22Rv1 (cell line): Measurements from ENCODE around the gene RPLP2.

ENCODE experiments used
- H3K27ac ChIP-seq: fragments of 450-650 bp; 2 replicates; pipeline ENCODE4 v1.5.1; 2017
- ZFX ChIP-seq: fragments of 450-650 bp; IDR thresholded peaks from 2 replicates; pipeline ENCODE4 v1.6.1; 2017; ENCODE audit warnings: antibody characterized with exemption, borderline replicate concordance
- TF ChIP-seq, protein P1 (sequence below): fragments of 450-650 bp; IDR thresholded peaks from 2 replicates; pipeline ENCODE4 v1.5.1; 2017; ENCODE audit warnings: mild to moderate bottlenecking

RPLP2 gene

DNA sequence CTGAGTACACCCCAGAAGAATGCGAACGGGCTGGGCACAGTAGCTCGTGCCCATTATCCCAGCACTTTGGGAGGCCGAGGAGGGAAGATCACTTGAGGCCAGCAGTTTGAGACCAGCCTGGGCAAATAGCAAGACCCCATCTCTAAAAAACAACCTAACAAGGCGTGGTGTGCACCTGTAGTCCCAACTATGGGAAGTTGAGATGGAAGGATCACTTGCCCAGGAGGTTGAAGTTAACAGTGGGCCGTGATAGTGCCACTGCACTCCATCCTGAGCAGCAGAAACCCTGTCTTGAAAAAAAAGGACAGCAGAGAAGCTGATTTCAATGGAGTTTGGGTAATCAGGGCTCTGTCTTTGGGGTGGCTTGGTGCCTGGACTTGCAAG is 3.3 kb downstream of the RPLP2 start:
- H3K27ac ChIP-seq: peak overlapping the region; percentile 93
- TF ChIP-seq ZFX: no peak
- TF ChIP-seq, protein P1, sequence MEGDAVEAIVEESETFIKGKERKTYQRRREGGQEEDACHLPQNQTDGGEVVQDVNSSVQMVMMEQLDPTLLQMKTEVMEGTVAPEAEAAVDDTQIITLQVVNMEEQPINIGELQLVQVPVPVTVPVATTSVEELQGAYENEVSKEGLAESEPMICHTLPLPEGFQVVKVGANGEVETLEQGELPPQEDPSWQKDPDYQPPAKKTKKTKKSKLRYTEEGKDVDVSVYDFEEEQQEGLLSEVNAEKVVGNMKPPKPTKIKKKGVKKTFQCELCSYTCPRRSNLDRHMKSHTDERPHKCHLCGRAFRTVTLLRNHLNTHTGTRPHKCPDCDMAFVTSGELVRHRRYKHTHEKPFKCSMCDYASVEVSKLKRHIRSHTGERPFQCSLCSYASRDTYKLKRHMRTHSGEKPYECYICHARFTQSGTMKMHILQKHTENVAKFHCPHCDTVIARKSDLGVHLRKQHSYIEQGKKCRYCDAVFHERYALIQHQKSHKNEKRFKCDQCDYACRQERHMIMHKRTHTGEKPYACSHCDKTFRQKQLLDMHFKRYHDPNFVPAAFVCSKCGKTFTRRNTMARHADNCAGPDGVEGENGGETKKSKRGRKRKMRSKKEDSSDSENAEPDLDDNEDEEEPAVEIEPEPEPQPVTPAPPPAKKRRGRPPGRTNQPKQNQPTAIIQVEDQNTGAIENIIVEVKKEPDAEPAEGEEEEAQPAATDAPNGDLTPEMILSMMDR: no peak

DNA sequence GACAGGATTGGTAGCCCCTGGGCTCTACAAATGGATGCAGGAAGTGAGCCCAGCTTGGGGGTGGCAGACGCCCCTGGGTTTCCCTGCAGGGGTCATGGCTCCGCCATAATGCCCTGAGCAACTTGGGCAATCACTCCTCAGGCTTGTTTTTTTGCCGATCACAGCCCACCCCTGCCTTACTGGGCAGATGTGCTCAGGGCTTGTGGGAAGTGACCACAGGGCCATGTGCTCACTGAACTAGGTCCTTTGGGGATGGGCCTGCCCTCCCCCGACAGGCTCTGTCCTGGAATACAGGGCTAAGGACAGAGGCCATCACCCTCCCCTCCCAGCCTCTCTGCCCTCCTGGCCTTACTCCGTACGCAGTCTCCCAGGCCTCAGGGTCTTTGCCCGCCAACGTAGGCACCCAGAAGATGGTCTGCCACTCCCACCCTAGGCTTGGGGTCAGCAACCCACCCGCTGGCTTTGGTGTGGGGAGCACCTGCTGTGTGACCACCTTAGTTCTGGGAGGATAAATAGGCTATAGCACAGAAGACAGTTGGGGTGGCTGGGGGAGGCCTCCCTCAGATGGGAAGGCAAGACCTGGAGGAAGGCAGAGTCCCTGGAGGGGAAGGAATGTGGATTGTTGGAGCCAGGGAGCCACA is 3.8 kb downstream of the RPLP2 start:
- peak overlapping the region; percentile 93 for H3K27ac ChIP-seq
- TF ChIP-seq ZFX: no peak
- TF ChIP-seq, protein P1: no peak

DNA sequence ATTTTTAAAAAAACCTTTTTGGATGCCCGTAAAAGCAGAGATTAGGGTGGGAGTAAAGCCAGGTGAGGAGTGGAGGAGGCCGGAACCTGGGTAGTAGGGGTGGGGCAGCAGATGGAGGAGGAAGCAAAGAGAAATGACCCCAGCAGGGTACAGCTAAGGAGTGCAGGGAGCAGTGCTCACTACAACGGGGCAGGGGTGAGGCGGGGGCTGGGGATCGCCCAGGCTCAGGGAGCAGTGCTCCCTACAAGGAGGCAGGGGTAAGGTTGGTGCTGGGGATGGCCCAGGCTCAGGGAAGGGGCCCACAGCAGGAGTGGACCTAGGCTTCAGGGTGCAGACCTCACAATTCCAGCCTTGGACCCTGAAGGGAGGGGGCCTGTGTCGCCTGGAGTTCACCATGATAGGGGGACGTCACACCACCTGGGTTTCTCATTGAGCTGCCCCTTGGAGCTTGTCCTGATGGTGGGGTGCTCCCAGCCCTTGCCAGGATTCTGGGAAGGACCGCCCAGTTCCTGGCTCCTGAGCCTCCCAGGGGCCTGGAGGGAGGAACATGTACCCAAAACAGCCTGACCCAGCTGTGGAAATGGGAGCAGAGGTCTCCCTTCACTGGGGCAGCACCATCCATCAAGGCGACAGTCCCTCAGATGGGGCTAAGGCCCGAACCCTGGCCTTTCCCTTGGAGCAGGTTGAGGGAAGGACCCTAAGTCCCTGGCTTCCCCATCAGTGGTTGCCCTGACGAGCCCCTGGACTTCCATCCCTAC is 6.1 kb downstream of the RPLP2 start:
- H3K27ac ChIP-seq: peak overlapping the region; percentile 93; the same call in 1 of the 2 replicates
- TF ChIP-seq, protein P1: no peak
- TF ChIP-seq ZFX: no peak

DNA sequence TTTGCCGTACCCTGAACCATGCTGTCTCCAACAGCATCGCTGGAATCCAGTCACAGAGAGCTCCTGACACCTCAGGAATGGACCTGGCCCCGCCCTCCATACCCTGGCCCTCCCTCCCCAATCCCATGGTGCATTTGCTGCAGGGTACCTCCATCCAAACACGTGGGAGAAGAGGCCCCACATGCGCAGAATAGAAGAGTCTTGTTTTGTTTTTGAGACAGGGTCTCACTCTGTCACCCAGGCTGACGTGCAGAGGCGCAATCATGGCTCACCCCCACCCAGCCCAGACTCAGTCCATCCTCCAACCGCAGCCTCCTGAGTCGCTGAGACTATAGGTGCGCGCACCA is 6.6 kb downstream of the RPLP2 start:
- no peak overlapping the region for H3K27ac ChIP-seq
- TF ChIP-seq ZFX: no peak
- TF ChIP-seq, protein P1: no peak

DNA sequence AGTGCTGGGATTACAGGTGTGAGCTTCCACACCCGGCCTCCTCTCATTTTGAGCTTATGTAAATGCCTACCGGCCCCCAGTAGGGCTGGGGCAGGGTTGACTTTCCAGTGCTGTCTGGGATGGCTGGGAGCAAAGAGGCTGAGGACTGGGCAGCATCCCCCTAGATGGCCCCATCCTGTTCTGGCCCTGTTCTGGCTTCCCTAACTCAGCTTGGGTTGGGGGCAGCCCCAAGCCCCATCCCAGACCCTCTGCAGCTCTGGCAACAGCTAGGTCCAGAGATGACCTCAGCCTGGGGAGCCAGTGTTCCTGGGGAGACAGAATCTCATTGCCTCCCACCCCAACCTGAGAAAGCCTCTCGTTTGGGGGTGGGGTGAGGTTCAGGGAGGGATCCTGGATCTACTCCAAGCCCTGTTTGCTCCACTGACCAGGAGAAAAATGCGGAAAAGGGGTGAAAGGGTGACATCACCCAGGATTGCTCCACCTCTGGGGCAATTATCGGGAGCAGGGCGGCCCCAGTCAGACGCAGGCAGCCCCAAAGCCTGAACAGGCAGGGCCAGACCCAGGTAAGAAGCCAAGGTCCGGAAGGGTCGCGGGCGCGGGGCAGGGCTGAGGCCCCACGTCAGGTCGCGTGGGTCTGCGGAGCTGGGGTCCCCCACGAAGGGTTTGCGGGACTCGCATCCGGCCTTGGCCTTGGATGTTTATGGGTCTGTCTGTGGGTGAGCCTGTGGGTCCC is 8.8 kb downstream of the RPLP2 start, which contains the start of gene PNPLA2:
Gene PNPLA2 (plus strand): TSS at position 519 of the 733 bp plus-strand sequence. CDS start 805 bp downstream, outside the sequence.
- H3K27ac ChIP-seq: peak within 1 kb of the TSS; percentile 96

DNA sequence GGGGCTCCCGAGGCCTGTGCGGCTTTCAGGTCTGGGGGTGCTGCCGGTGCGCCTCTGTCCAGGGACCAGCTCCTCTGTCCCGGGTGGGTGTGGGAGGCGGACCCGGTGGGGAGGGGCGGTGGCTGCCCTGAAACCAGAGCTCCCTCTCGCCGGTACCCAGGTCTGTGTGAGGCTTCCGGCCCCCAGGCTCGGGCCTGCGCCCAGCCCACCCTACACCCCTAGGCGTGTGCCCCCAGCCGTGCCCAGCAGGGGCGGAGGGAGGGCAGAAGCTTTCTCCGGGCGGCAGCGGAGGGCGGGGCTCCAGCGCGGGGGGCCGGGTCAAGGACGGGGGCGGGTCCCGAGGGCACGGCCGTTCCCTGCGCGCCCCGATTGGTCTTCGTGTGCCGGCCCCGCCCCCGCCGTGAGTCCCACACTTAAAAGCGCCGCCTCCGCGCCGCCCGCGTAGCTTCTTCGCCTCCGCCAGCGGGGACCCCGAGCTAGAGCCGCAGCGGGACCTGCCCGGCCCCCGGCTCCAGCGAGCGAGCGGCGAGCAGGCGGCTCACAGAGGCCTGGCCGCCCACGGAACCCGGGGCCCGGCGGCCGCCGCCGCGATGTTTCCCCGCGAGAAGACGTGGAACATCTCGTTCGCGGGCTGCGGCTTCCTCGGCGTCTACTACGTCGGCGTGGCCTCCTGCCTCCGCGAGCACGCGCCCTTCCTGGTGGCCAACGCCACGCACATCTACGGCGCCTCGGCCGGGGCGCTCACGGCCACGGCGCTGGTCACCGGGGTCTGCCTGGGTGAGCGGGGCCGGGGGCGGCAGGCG is 9.6 kb downstream of the RPLP2 start:
- TF ChIP-seq, protein P1: no peak
- no peak for TF ChIP-seq ZFX
- peak overlapping the region; percentile 96 for H3K27ac ChIP-seq

More for the DNA sequence above, 8.8 kb downstream of the RPLP2 start, which contains the start of gene PNPLA2:
- TF ChIP-seq, protein P1: no peak
- no peak for TF ChIP-seq ZFX
